B cell (primary cell): ENCODE data around the gene HOXB4. TPM values are rescaled to one million over a fixed set of nuclear protein-coding genes. Genes with fewer than 3 reads are reported as not detected.

Experiments used
- ATAC-seq: fragments of 200-7000 bp; cut with Tn5 transposase; one replicate; pipeline ENCODE4 v1.10.0; 2021; ENCODE audit warnings: low read depth, mild to moderate bottlenecking, moderate number of reproducible peaks, moderate library complexity
- CTCF ChIA-PET: fragments of 350-600 bp; sonication (Branson Sonifier 250); formaldehyde crosslinking; loops from one replicate; lab custom pipeline; 2021; ENCODE audit warnings: antibody characterized with exemption, inconsistent platforms; lab: Charles Lee
- POLR2A ChIA-PET: fragments of 350-600 bp; sonication (Branson Sonifier 250); formaldehyde crosslinking; loops from one replicate; lab custom pipeline; 2021; ENCODE audit warnings: antibody characterized with exemption; lab: Charles Lee
- DNase-seq: peaks from one replicate; pipeline ENCODE4 v3.0.0; 2013
- H2AFZ ChIP-seq: 2 replicates; pipeline ENCODE4 v1.6.1; 2012; ENCODE audit warnings: mild to moderate bottlenecking, low read depth, low read length; ENCODE audit not compliant: insufficient read depth, poor library complexity, severe bottlenecking
- H3K27ac ChIP-seq, 2 donors: 1 replicate in 1 of 2; 2 replicates in 1 of 2; pipeline ENCODE4 v1.5.1; 2012 to 2013; ENCODE audit warnings: low read length in 2 of 2, mild to moderate bottlenecking in 2 of 2, moderate library complexity in 1 of 2
- H3K27me3 ChIP-seq, 4 experiments: fragments of 200-600 bp in 1 of 4; sonication (generic) in 1 of 4; replicated peaks in 1 of 4; 1 replicate in 2 of 4; 2 replicates in 2 of 4; pipeline versions ENCODE4 v1.6.1 to v1.7.0; 2013 to 2016; ENCODE audit warnings: low read length in 3 of 4, mild to moderate bottlenecking in 2 of 4, mixed read lengths in 1 of 4, moderate library complexity in 1 of 4; ENCODE audit not compliant: insufficient read depth in 4 of 4, control insufficient read depth in 3 of 4; ENCODE audit errors: control extremely low read depth in 1 of 4
- H3K36me3 ChIP-seq, 2 experiments: replicated peaks in 1 of 2; 1 replicate in 1 of 2; 2 replicates in 1 of 2; pipeline versions ENCODE4 v1.6.1 to v1.7.1; 2013; ENCODE audit warnings: low read length in 1 of 2; ENCODE audit not compliant: insufficient read depth in 2 of 2, control insufficient read depth in 1 of 2; ENCODE audit errors: control extremely low read depth in 1 of 2, extremely low read depth in 1 of 2
- H3K4me1 ChIP-seq, 2 donors: fragments of 200-600 bp in 1 of 2; sonication (generic) in 1 of 2; 1 replicate in 1 of 2; 2 replicates in 1 of 2; pipeline versions ENCODE4 v1.5.1 to v1.6.1; 2013 to 2017; ENCODE audit warnings: low read length in 2 of 2; ENCODE audit not compliant: control insufficient read depth in 2 of 2, insufficient read depth in 2 of 2
- H3K4me2 ChIP-seq: replicated peaks from 2 replicates; pipeline ENCODE3; 2012; ENCODE audit warnings: mild to moderate bottlenecking, low read depth, low read length; ENCODE audit not compliant: poor library complexity, severe bottlenecking
- H3K4me3 ChIP-seq, 5 experiments: fragments of 200-600 bp in 1 of 5; sonication (generic) in 1 of 5; 1 replicate in 3 of 5; 2 replicates in 2 of 5; pipeline versions ENCODE4 v1.5.1 to v1.7.0; 2011 to 2016; ENCODE audit warnings: low read length in 4 of 5, mild to moderate bottlenecking in 4 of 5, low read depth in 2 of 5, control low read depth in 1 of 5, moderate library complexity in 1 of 5; ENCODE audit not compliant: insufficient read depth in 1 of 5; ENCODE audit errors: control extremely low read depth in 1 of 5, extremely low read depth in 1 of 5
- H3K79me2 ChIP-seq: fragments of 200-600 bp; sonication (generic); one replicate; pipeline ENCODE4 v1.6.0; 2016; ENCODE audit warnings: low read length; ENCODE audit not compliant: control insufficient read depth, insufficient read depth
- H3K9ac ChIP-seq: fragments of 200-600 bp; sonication (generic); 2 replicates; pipeline ENCODE4 v1.6.1; 2017; ENCODE audit warnings: mild to moderate bottlenecking, low read length, moderate library complexity
- H3K9me3 ChIP-seq, 3 donors: one replicate each; pipeline versions ENCODE4 v1.6.1 to v1.7.1; 2013; ENCODE audit warnings: low read length in 2 of 3; ENCODE audit not compliant: control insufficient read depth in 2 of 3, insufficient read depth in 1 of 3; ENCODE audit errors: control extremely low read depth in 1 of 3
- H4K20me1 ChIP-seq: 2 replicates; pipeline ENCODE4 v1.6.0; 2012; ENCODE audit warnings: mild to moderate bottlenecking, low read length; ENCODE audit not compliant: insufficient read depth, control insufficient read depth, poor library complexity, severe bottlenecking
- H3K27ac Mint-ChIP-seq: one replicate; pipeline ENCODE4 v1.8.0; 2021; ENCODE audit warnings: mixed read lengths
- H3K27me3 Mint-ChIP-seq: one replicate; pipeline ENCODE4 v1.8.0; 2021; ENCODE audit warnings: mixed read lengths
- H3K4me1 Mint-ChIP-seq: one replicate; pipeline ENCODE4 v1.8.0; 2021; ENCODE audit warnings: mixed read lengths
- H3K4me3 Mint-ChIP-seq: one replicate; pipeline ENCODE4 v1.8.0; 2021; ENCODE audit warnings: mixed read lengths
- H3K9me3 Mint-ChIP-seq: one replicate; pipeline ENCODE4 v1.8.0; 2022; ENCODE audit warnings: mixed read lengths; ENCODE audit not compliant: insufficient read depth
- CTCF ChIP-seq: fragments of 200-600 bp; IDR thresholded peaks from one replicate; pipeline ENCODE4 v1.8.0; 2022; ENCODE audit warnings: antibody characterized with exemption, mild to moderate bottlenecking
- EZH2 ChIP-seq: IDR thresholded peaks from 2 replicates; pipeline ENCODE4 v1.6.1; 2012; ENCODE audit warnings: borderline replicate concordance, low read depth, mild to moderate bottlenecking, moderate library complexity, low read length; ENCODE audit not compliant: insufficient read depth, poor library complexity, severe bottlenecking
- WGBS: methylation state at CpG from one replicate; pipeline ENCODE4 v1.1.5; 2013; ENCODE audit warnings: missing lambda C conversion rate; ENCODE audit not compliant: insufficient coverage; 5-methylcytosine and 5-hydroxymethylcytosine counted together
- intact Hi-C: fragments of 100-400 bp; cut with micrococcal nuclease; formaldehyde crosslinking; loops from one replicate; pipeline ENCODE4 v1.10.0; 2022
- polyA plus RNA-seq: library from polyadenylated mRNA; depleted of rRNA; stranded (reverse); fragments of >200 nt; gene quantifications from 2 replicates; pipeline ENCODE4 v1.2.3, GENCODE V29; 2012
- total RNA-seq, 2 donors: library from RNA; stranded (reverse); fragments of 120-200 nt in 1 of 2; gene quantifications; 1 replicate in 1 of 2; 2 replicates in 1 of 2; pipeline versions ENCODE4 v1.2.3 to v1.2.4, GENCODE V29; 2013 to 2022

The HOXB4 gene
- total and polyA plus RNA-seq, 2 donors (not counting 1 experiment from before 2014, with no cell fraction given) = 0.85 to 1.7 TPM

- Histone ChIP-seq H3K27ac (no peak overlapping the region), H3K4me1 (peaks cover 17 to 21% of the 10 kb centered on the region in 2 donors), H3K27me3 (peaks cover 0 to 31% (median 10%) of the 10 kb centered on the region in 4 experiments), H3K79me2 (no peaks in the 10 kb centered on the region), H3K4me2 (no peak overlapping the region), H4K20me1 (no peaks in the 10 kb centered on the region), H3K4me3 (no peak overlapping the region), H2AFZ (no peak overlapping the region), H3K9ac (no peak overlapping the region), H3K9me3 (peaks cover 0 to 3% (median 0%) of the 10 kb centered on the region in 3 donors), H3K36me3 (no peaks in the 10 kb centered on the region)
- Mint-ChIP-seq H3K9me3 (no peaks in the 10 kb centered on the region), H3K27me3 (peaks cover 37% of the 10 kb centered on the region), H3K27ac (no peak overlapping the region), H3K4me1 (peaks cover 8% of the 10 kb centered on the region), H3K4me3 (no peak overlapping the region)
- DNase-seq (no peak), ATAC-seq (no peak)
- POLR2A ChIA-PET = interaction anchor here (0.7 kb wide), 1 partner anchor 441 kb away, joined by 4 read pairs; no protein-coding TSS in a partner anchor
- TF ChIP-seq EZH2 (no peak), CTCF (no peak)
- intact Hi-C loops = loop anchor here (10.0 kb wide), 1 partner anchor 54 kb away; no protein-coding TSS in a partner anchor
- 100% methylated on average over 1 of the region's 3 CpGs for WGBS
- CTCF ChIA-PET = interaction anchor here (0.6 to 1.1 kb wide), 2 partner anchors 197 to 292 kb away, joined by 4 read pairs; no protein-coding TSS in a partner anchor
Observed at GRCh38 chr17:48549281-48549630, 28.9 kb downstream of the HOXB4 start.

- H4K20me1 ChIP-seq = no peaks in the 10 kb centered on the region
- no CpG with 5 or more reads among the region's 6 CpGs for WGBS
- H3K27me3 ChIP-seq = peaks cover 0 to 34% (median 12%) of the 10 kb centered on the region in 4 experiments
- peaks cover 42% of the 10 kb centered on the region for H3K27me3 Mint-ChIP-seq
- DNase-seq (no peak), ATAC-seq (no peak)
- no peaks in the 10 kb centered on the region for H3K36me3 ChIP-seq
- ChIA-PET POLR2A (no interaction called here), CTCF (interaction anchor here (0.6 to 1.1 kb wide), 2 partner anchors 197 to 292 kb away, joined by 4 read pairs; no protein-coding TSS in a partner anchor)
- H3K79me2 ChIP-seq = no peaks in the 10 kb centered on the region
- H3K9ac ChIP-seq = peak overlapping the region; percentile 36
- H3K27ac ChIP-seq = no peak overlapping the region
- no peak overlapping the region for H3K27ac Mint-ChIP-seq
- no peak overlapping the region for H3K4me3 Mint-ChIP-seq
- H3K4me3 ChIP-seq = peak overlapping the region in 1 of 5 experiments; percentile 25
- no peaks in the 10 kb centered on the region for H3K9me3 Mint-ChIP-seq
- TF ChIP-seq CTCF = no peak
- TF ChIP-seq EZH2 = no peak
- H3K9me3 ChIP-seq = peaks cover 0 to 3% (median 0%) of the 10 kb centered on the region in 3 donors
- H2AFZ ChIP-seq = peak overlapping the region; percentile 24
- H3K4me1 Mint-ChIP-seq = peaks cover 13% of the 10 kb centered on the region
- H3K4me1 ChIP-seq = peaks cover 23 to 27% of the 10 kb centered on the region in 2 donors
- peak overlapping the region; percentile 61 for H3K4me2 ChIP-seq
- intact Hi-C loops = loop anchor here (10.0 kb wide), 1 partner anchor 54 kb away; no protein-coding TSS in a partner anchor
Observed at GRCh38 chr17:48548523-48549280, 29.4 kb downstream of the HOXB4 start.
